Measurements from ENCODE around the gene TES.
A peak's percentile ranks its signal among the peaks of the same experiment; 100 is the strongest.

The TES gene

GRCh38 chr7:116251675-116252074 is 41.3 kb downstream of the TES start:
- no peak for DNase-seq

- DNase-seq = no peak
Measured at GRCh38 chr7:116252249-116252648, 41.9 kb downstream of the TES start.

DNA sequence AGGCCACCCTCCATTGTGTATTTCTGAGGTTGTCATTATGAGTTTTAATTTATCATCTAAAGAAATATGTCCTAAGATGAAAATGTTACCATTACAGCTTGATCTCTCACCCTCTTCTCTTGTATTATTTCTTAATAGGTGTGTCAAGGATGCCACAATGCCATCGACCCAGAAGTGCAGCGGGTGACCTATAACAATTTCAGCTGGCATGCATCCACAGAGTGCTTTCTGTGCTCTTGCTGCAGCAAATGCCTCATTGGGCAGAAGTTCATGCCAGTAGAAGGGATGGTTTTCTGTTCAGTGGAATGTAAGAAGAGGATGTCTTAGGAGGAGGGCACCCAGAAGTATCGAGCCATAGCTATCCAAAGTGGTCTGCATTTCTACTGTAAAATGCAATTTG is 46.8 kb downstream of the TES start:
- no peak for DNase-seq

GRCh38 chr7:116258734-116259133 is 48.4 kb downstream of the TES start:
- DNase-seq = peak; percentile 19

DNA sequence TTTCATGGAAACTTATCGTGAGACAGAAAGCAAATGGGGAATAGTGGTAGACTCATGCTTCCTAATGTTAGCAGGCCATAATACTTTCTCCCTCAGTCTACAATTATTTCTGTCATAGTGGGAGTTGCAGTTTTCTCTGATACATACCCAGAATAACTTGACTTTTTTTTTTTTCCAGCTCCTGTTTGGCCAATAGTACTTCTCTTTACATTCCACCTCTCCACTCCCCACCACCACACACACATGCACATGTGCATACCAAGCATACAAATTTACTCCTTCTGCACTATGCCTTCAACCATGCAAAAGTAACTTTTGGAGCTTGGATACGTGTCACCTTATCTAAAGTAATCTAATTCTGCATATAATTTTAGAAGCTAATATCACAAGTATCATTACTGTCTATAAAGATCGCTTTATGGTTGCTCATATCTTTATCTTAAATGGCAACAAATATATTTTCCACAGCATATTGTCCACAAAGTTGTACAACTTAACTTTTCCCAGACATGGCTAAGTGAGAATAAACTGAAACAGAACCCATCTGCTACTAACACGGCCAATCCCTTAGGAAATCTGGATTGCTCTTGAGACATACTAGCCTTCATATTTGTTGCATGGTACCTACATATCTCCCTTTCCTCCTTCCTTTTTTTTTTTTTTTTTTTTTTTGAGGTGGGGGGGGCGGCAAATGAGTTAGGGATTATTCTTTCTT is 49.0 kb downstream of the TES start:
- DNase-seq = no peak

DNA sequence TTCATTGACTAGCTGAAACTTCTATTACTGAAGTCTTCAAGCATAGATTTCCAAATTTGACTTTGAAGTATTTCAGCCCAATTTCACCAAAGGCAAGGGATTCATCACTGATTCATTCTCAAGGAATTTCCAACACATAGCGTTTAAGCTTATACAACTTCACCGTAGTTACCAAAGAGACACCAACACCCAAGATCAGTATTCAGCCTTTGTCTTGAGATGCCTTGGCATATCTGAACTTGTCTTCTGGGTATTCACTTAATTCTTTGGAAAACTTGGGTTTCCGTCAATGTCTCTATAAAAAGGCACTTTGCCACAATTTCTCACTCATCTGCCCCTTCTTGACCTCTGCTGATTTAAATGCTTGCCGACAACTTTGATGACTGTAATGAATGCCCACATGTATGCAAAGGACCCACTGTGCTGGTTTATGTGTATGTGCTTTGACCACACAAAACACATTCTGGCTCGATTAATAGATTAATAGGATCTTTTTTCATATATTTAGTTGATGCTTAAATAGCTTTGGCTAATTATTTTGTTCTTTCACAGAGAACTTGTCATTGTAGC is 49.6 kb downstream of the TES start:
- DNase-seq = no peak

- no peak for DNase-seq
Measured at GRCh38 chr7:116261904-116262303, 51.6 kb downstream of the TES start.

DNA sequence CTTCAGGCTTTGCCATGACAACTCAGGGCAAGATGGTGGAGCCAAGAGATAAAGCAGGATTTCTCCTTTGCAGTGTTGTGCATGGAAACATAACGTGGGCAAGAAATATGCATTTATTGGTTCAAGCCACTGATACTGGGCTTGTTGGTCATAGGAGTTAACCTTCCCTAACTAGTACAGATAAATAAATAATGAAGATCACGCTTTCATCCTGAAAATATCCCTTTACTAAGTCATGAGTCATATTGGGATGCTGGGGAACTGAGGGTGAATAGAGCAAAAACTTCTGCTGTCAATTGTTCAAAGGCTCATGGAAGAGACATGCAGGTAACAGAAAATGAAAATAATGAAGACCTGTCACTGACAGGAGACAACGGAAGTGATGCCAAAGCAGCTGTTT is 55.5 kb downstream of the TES start:
- DNase-seq = no peak

DNA sequence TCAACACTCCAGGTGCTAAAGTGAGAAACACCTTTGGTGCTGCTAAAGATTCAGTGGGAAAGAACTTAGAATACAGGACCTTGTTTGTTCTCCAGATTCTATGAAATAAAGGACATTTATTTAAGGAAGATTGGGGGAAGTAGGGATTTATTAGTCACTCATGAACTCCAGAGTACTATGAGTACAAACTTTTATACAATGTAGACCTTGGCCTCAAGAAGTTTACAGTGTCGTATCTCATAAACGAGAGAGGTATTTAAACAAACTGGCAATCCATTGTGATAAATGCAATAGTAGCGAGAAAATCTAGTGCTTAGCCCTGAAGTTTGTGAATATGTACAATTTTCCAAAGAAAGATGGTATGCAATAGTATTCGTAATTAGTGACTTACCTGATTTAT is 59.1 kb downstream of the TES start:
- DNase-seq = no peak

GRCh38 chr7:116271161-116271913 is 61.0 kb downstream of the TES start:
- DNase-seq = no peak

DNA sequence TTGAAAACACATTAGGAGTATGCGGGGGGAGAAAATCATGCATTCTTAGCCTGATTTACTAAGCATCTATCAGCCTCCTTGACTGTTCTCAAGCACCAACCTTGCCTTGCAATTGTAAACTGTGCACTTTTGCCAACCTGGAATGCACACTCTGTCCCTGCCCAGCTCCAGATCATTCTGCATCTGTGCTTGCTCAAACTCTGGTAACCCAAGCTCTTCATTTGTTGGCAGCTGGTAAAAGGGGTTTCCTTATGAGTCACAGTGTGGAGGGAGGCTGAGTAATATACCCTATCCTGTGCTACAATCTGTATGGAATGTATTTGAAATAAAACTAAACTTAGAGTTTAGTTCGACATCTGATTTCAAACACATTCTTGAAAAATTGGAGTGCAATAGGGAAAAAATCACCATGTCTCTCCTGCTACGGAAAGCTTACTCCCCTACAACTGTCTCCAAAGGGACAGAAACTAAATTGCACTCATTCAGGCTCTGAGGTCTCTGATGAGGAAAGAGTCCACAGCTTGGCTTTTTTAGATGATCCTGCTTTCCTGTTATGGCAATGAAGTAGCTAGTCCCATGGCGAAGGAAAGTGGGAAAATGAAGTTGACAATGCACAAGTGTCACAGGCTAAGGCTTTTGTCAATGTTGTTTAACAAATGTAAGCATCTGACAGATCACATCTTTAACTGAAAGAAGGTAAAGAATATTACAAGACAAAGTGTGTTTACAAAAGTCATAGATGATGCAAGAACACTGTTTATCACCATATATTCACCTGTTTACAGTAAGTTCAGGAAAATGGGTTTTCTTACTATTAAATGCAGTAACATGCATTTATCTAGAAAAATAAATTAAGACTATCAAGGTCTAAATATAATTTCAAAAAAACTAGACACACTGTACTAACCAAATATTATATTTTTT is 61.9 kb downstream of the TES start:
- no peak for DNase-seq

- no peak for DNase-seq
Measured at GRCh38 chr7:116273283-116273917, 63.1 kb downstream of the TES start.

DNA sequence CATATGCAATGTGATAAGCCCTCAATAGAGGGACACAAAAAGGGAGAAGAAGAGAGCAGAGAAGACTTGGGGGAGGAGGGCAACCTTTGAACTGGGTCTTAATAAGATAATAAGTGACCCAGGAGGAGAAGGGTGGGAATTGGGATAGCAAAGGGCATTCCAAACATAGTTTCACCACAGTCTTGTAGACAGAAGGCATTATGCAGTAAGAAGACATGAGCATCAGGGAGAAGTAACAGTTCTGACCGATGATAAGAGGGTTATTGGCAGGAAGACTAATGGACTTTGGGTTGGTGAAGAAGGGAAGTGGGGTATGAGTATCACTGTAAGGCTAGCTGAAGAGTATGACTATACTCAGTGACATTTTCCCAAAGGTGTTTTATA is 63.6 kb downstream of the TES start:
- DNase-seq = no peak

GRCh38 chr7:116277070-116277469 is 66.7 kb downstream of the TES start:
- no peak for DNase-seq

GRCh38 chr7:116279217-116279616 is 68.9 kb downstream of the TES start:
- no peak for DNase-seq

- DNase-seq = no peak
Measured at GRCh38 chr7:116280803-116281202, 70.5 kb downstream of the TES start.

DNA sequence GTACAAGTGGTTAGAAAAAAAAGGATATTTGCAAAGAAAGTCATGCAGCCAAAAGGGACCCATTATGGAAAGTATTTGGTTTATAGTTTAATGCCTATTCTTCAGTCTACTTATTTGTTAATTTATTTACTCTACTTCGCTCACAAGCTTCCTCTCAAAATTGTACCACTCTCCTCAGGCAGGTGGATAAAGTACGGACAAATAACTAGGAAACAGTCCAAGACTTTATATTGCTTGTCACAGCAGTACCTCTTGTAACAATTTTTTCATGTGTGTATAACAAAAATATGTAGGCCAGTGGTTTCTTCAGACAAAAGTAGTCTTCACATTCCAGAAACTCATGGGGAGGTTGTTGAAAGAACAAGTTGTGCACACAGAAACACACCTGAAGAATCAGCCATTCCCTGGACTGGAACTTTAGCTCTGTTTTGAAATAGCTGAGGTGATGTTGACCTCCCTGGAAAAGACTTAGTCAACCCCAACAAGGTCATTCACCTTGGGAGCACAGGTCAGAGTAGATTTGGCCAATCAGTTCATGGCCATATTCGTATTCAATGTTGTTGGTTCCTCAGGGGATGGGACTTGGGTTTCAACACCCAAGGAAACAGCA is 73.4 kb downstream of the TES start:
- DNase-seq = no peak

DNA sequence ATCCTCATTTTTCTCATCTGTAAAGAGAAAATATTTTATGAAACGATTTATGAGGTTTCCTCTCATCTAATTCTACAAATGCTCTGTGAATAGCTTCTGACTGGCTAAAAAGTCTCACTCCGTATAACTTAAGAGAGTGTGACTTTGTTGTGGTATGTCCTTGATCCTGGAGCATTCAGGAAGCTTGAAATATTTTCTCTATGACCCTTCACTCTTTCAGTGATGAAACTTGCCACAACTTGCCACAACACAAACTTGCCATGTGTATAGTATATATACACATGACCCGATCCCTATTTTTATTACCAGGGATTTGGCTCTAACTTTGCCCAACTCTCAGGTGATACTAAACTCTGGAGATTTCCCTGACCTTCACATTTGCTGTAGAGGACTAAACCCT is 74.1 kb downstream of the TES start:
- DNase-seq = no peak

GRCh38 chr7:116285252-116285651 is 74.9 kb downstream of the TES start:
- no peak for DNase-seq

GRCh38 chr7:116290740-116291139 is 80.4 kb downstream of the TES start:
- DNase-seq = no peak

GRCh38 chr7:116291937-116292336 is 81.6 kb downstream of the TES start:
- no peak for DNase-seq

DNA sequence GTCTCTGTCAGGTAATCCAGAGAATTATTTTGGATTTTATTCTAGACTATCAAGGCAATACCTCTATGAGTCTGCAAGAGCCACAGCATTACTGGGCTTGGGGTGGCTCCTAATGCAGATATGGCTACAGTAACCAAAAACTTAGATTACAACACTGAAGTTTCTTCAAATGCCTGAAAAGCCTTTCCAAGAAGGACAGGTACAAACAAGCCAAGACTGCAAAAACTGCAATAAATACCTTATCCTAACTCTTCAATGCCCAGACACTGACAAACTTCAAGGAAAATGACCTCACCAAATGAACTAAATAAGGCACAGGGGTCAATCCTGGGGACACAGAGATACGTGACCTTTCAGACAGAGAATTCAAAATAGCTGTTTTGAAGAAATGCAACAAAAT is 82.0 kb downstream of the TES start:
- DNase-seq = no peak
